ENCODE measurements around the gene ARRB1. TPM values are rescaled to one million over a fixed set of nuclear protein-coding genes. Genes with fewer than 3 reads are reported as not detected.

Gene ARRB1
- total and polyA plus RNA-seq, 9 of the 15 experiments (the other 6 are each of a cell fraction or from before 2014, with no cell fraction given) = 6.6 to 45.4 (median 28.5) TPM

DNA sequence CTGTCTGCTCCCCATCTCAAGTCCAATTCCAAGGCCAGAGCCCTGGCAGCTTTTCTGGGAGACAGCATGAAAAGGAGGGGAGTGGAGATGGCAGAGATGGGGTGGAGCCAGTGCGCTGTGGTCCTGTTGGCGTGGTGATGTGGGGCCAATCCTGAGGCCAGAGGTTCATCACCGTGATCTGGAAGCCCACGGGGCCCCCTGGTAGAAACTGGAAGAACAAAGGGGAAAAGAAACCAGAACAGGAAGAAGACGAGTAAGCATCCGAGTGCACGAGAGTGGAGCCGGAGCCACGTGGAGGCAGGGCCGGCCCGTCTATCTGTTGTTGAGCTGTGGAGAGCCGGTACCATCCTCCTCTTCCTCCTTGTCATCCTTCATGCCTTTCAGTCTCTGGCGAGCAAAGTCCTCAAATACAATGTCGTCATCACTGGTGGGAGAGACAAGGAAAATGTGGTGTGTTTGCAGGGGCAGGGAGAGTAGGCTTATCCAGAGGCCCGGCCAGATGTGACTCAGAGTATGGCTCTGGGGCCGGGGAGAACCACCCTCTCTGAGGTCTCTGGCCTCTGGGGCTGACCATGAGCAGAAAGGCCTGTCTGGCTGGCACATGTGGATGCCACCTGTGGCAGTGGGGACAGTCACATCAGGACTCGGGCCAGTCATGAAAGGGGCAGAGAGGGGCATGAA is 85.5 kb downstream of the ARRB1 start:
- no peak overlapping the region for H3K27ac ChIP-seq (ENCODE audit: extremely low read depth, low read depth, low read length)
- H3K9ac ChIP-seq (ENCODE audit: insufficient read depth in 1 of 2, low read depth in 2 of 2, low read length in 2 of 2) = 0 out of 4 replicates have a peak overlapping the region, but pooled peaks of 1 of the 2 experiments have one; percentile 1
- H2AFZ ChIP-seq (ENCODE audit: low read depth, low read length) = no peak overlapping the region
- peaks cover 6% of the 10 kb centered on the region for H3K9me1 ChIP-seq (ENCODE audit: control insufficient read depth, insufficient read depth, low read length)
- no TSS peak for BruUV-seq (replicated peaks)
- DNase-seq (ENCODE audit: extremely low read depth in 1 of 4, low spot score in 3 of 4) = no peak
- ChIA-PET POLR2A (no interaction called here), CTCF (ENCODE audit: low intra/inter-chr PET ratio) (no interaction called here)
- H3K4me2 ChIP-seq (ENCODE audit: insufficient read depth, low read length) = no peak overlapping the region
- H4K20me1 ChIP-seq (replicated peaks; ENCODE audit: control insufficient read depth, insufficient read depth, low read length) = peaks cover 5% of the 10 kb centered on the region; the same call in 1 of the 2 replicates
- H3K4me1 ChIP-seq (replicated peaks in 1 of 2; ENCODE audit: control insufficient read depth in 2 of 2, insufficient read depth in 2 of 2, low read length in 2 of 2) = peaks cover 0 to 14% of the 10 kb centered on the region in 2 experiments; a peak in 2 of 5 replicates
- no peaks in the 10 kb centered on the region for H3K27me3 ChIP-seq (ENCODE audit: control insufficient read depth in 2 of 2, insufficient read depth in 2 of 2, low read length in 2 of 2)
- 62% methylated on average over 16 of the region's 17 CpGs for WGBS (ENCODE audit: insufficient coverage, low coverage, missing lambda C conversion rate)
- in situ Hi-C loops (cut with MboI) = no loop called here
- H3K4me3 ChIP-seq = no peak overlapping the region
- H3K79me2 ChIP-seq (ENCODE audit: control insufficient read depth, insufficient read depth, low read length) = no peaks in the 10 kb centered on the region
- ATAC-seq = no peak
- TF ChIP-seq RNF2 (IDR thresholded peaks at IDR 0.05) (no peak), NKRF (IDR thresholded peaks at IDR 0.05; ENCODE audit: borderline replicate concordance) (no peak), ZNF347 (CRISPR knock-in tag; IDR thresholded peaks at IDR 0.05; ENCODE audit: low read depth) (no peak), HNRNPUL1 (IDR thresholded peaks at IDR 0.05; ENCODE audit: low read length) (no peak), ZNF668 (CRISPR knock-in tag; IDR thresholded peaks at IDR 0.05) (no peak), ILK (tag; IDR thresholded peaks at IDR 0.05; ENCODE audit: borderline replicate concordance, low read depth) (no peak), ZNF174 (CRISPR knock-in tag; IDR thresholded peaks at IDR 0.05) (no peak), NFYB (IDR thresholded peaks at IDR 0.05; ENCODE audit: extremely low read depth, insufficient read length) (no peak), SIN3A (IDR thresholded peaks at IDR 0.05; ENCODE audit: borderline replicate concordance in 2 of 2, control insufficient read depth in 1 of 2, low read depth in 2 of 2, low read length in 2 of 2) (no peak), ATF3 (IDR thresholded peaks at IDR 0.05) (peak; percentile 69), ATF3 (CRISPR knock-in tag; conservative IDR thresholded peaks at IDR 0.05) (no peak), ATF7 (IDR thresholded peaks at IDR 0.05) (peak; percentile 28; the same call in 1 of the 2 replicates), MIER1 (IDR thresholded peaks at IDR 0.05; ENCODE audit: low read depth) (no peak), CREM (IDR thresholded peaks at IDR 0.05; ENCODE audit: low read depth) (0 out of 2 replicates have a peak, but pooled peaks have one; percentile 17)
- TF ChIP-seq, protein P1, sequence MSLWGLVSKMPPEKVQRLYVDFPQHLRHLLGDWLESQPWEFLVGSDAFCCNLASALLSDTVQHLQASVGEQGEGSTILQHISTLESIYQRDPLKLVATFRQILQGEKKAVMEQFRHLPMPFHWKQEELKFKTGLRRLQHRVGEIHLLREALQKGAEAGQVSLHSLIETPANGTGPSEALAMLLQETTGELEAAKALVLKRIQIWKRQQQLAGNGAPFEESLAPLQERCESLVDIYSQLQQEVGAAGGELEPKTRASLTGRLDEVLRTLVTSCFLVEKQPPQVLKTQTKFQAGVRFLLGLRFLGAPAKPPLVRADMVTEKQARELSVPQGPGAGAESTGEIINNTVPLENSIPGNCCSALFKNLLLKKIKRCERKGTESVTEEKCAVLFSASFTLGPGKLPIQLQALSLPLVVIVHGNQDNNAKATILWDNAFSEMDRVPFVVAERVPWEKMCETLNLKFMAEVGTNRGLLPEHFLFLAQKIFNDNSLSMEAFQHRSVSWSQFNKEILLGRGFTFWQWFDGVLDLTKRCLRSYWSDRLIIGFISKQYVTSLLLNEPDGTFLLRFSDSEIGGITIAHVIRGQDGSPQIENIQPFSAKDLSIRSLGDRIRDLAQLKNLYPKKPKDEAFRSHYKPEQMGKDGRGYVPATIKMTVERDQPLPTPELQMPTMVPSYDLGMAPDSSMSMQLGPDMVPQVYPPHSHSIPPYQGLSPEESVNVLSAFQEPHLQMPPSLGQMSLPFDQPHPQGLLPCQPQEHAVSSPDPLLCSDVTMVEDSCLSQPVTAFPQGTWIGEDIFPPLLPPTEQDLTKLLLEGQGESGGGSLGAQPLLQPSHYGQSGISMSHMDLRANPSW (CRISPR knock-in tag; IDR thresholded peaks at IDR 0.05) = no peak
- intact Hi-C loops (cut with micrococcal nuclease) = no loop called here
- H3K9me3 ChIP-seq (replicated peaks; ENCODE audit: control insufficient read depth, insufficient read depth, low read depth, low read length) = no peaks in the 10 kb centered on the region
- H3K36me3 ChIP-seq (ENCODE audit: control insufficient read depth, insufficient read depth, low read length) = peaks cover 23% of the 10 kb centered on the region; the same call in 1 of the 3 replicates
- no peak for FAIRE-seq
